Measurements from ENCODE around the gene OR10P1.

Gene OR10P1

GRCh38 chr12:55664826-55665225, 28.1 kb downstream of the OR10P1 start:
- Histone ChIP-seq H2AFZ (ENCODE audit: low read length) (no peak overlapping the region), H3K36me3 (replicated peaks; ENCODE audit: insufficient read depth, low read length) (no peaks in the 10 kb centered on the region)

GRCh38 chr12:55666508-55666907, 29.8 kb downstream of the OR10P1 start:
- Histone ChIP-seq H3K27ac (ENCODE audit: low read length) (no peak overlapping the region), H3K4me3 (ENCODE audit: low read length) (no peak overlapping the region), H3K4me1 (ENCODE audit: low read length) (no peaks in the 10 kb centered on the region), H3K27me3 (replicated peaks; ENCODE audit: insufficient read depth, low read length) (no peaks in the 10 kb centered on the region), H3F3A (ENCODE audit: insufficient read depth, low read length) (no peaks in the 10 kb centered on the region), H2AFZ (ENCODE audit: low read length) (no peak overlapping the region), H3K9me3 (replicated peaks; ENCODE audit: insufficient read depth, low read length) (no peaks in the 10 kb centered on the region), H3K36me3 (replicated peaks; ENCODE audit: insufficient read depth, low read length) (no peaks in the 10 kb centered on the region), H3K9me2 (replicated peaks; ENCODE audit: insufficient read depth, low read length) (no peaks in the 10 kb centered on the region), H3K79me2 (ENCODE audit: low read length) (no peaks in the 10 kb centered on the region), H3K4me2 (ENCODE audit: low read depth, low read length) (no peak overlapping the region), H3K9ac (ENCODE audit: low read length) (no peak overlapping the region), H4K20me1 (ENCODE audit: insufficient read depth, low read length) (no peaks in the 10 kb centered on the region)
- DNase-seq, result no peak
- no peak for TF ChIP-seq EZH2 (optimal IDR thresholded peaks at IDR 0.05; ENCODE audit: low read depth, low read length)

More at GRCh38 chr12:55664826-55665225, 28.1 kb downstream of the OR10P1 start:
- no peaks in the 10 kb centered on the region for H3F3A ChIP-seq (ENCODE audit: insufficient read depth, low read length)
- no peaks in the 10 kb centered on the region for H3K27me3 ChIP-seq (replicated peaks; ENCODE audit: insufficient read depth, low read length)
- no peak overlapping the region for H3K4me3 ChIP-seq (ENCODE audit: low read length)
- no peak overlapping the region for H3K9ac ChIP-seq (ENCODE audit: low read length)
- TF ChIP-seq CTCF (IDR thresholded peaks at IDR 0.05; ENCODE audit: low read length) (no peak), EZH2phosphoT487 (IDR thresholded peaks at IDR 0.05; ENCODE audit: low read length) (no peak), EZH2 (optimal IDR thresholded peaks at IDR 0.05; ENCODE audit: low read depth, low read length) (no peak)
- H3K79me2 ChIP-seq (ENCODE audit: low read length), result no peaks in the 10 kb centered on the region
- no peak overlapping the region for H3K4me2 ChIP-seq (ENCODE audit: low read depth, low read length)
- no peaks in the 10 kb centered on the region for H3K4me1 ChIP-seq (ENCODE audit: low read length)
- no peaks in the 10 kb centered on the region for H4K20me1 ChIP-seq (ENCODE audit: insufficient read depth, low read length)
- no peaks in the 10 kb centered on the region for H3K9me3 ChIP-seq (replicated peaks; ENCODE audit: insufficient read depth, low read length)
- no peaks in the 10 kb centered on the region for H3K9me2 ChIP-seq (replicated peaks; ENCODE audit: insufficient read depth, low read length)
- no peak for DNase-seq
- H3K27ac ChIP-seq (ENCODE audit: low read length), result no peak overlapping the region

GRCh38 chr12:55670276-55670675, 33.6 kb downstream of the OR10P1 start:
- DNase-seq, result no peak
- Histone ChIP-seq H3K9me2 (replicated peaks; ENCODE audit: insufficient read depth, low read length) (no peaks in the 10 kb centered on the region), H3K4me3 (ENCODE audit: low read length) (no peak overlapping the region), H3K27me3 (replicated peaks; ENCODE audit: insufficient read depth, low read length) (no peaks in the 10 kb centered on the region), H3K9ac (ENCODE audit: low read length) (no peak overlapping the region), H3K9me3 (replicated peaks; ENCODE audit: insufficient read depth, low read length) (no peaks in the 10 kb centered on the region), H3K4me2 (ENCODE audit: low read depth, low read length) (no peak overlapping the region), H3K36me3 (replicated peaks; ENCODE audit: insufficient read depth, low read length) (no peaks in the 10 kb centered on the region), H3K27ac (ENCODE audit: low read length) (no peak overlapping the region), H2AFZ (ENCODE audit: low read length) (no peak overlapping the region), H3F3A (ENCODE audit: insufficient read depth, low read length) (no peaks in the 10 kb centered on the region), H3K4me1 (ENCODE audit: low read length) (no peaks in the 10 kb centered on the region), H4K20me1 (ENCODE audit: insufficient read depth, low read length) (no peaks in the 10 kb centered on the region), H3K79me2 (ENCODE audit: low read length) (no peaks in the 10 kb centered on the region)
- no peak for TF ChIP-seq EZH2 (optimal IDR thresholded peaks at IDR 0.05; ENCODE audit: low read depth, low read length)
- TF ChIP-seq CTCF (IDR thresholded peaks at IDR 0.05; ENCODE audit: low read length), result no peak
- TF ChIP-seq EZH2phosphoT487 (IDR thresholded peaks at IDR 0.05; ENCODE audit: low read length), result no peak

GRCh38 chr12:55671746-55672145, 35.1 kb downstream of the OR10P1 start:
- no peaks in the 10 kb centered on the region for H4K20me1 ChIP-seq (ENCODE audit: insufficient read depth, low read length)
- no peaks in the 10 kb centered on the region for H3K9me3 ChIP-seq (replicated peaks; ENCODE audit: insufficient read depth, low read length)
- no peaks in the 10 kb centered on the region for H3K79me2 ChIP-seq (ENCODE audit: low read length)
- no peaks in the 10 kb centered on the region for H3K9me2 ChIP-seq (replicated peaks; ENCODE audit: insufficient read depth, low read length)
- no peak overlapping the region for H3K4me3 ChIP-seq (ENCODE audit: low read length)
- no peak for DNase-seq
- H3K4me2 ChIP-seq (ENCODE audit: low read depth, low read length), result no peak overlapping the region
- H3K36me3 ChIP-seq (replicated peaks; ENCODE audit: insufficient read depth, low read length), result no peaks in the 10 kb centered on the region
- H3F3A ChIP-seq (ENCODE audit: insufficient read depth, low read length), result no peaks in the 10 kb centered on the region
- no peaks in the 10 kb centered on the region for H3K4me1 ChIP-seq (ENCODE audit: low read length)
- H3K27ac ChIP-seq (ENCODE audit: low read length), result no peak overlapping the region
- TF ChIP-seq CTCF (IDR thresholded peaks at IDR 0.05; ENCODE audit: low read length), result no peak
- TF ChIP-seq EZH2phosphoT487 (IDR thresholded peaks at IDR 0.05; ENCODE audit: low read length), result no peak
- no peak for TF ChIP-seq EZH2 (optimal IDR thresholded peaks at IDR 0.05; ENCODE audit: low read depth, low read length)
- H2AFZ ChIP-seq (ENCODE audit: low read length), result no peak overlapping the region
- no peak overlapping the region for H3K9ac ChIP-seq (ENCODE audit: low read length)
- no peaks in the 10 kb centered on the region for H3K27me3 ChIP-seq (replicated peaks; ENCODE audit: insufficient read depth, low read length)

Data from MM.1S (cell line).